Activated naive CD4-positive, alpha-beta T cell treated with anti-CD3 and anti-CD28 coated beads, Interleukin-2, amount 50 U/mL, for 72 hours (primary cell): ENCODE measurements around the gene MAFF. TPM values are rescaled to one million over a fixed set of nuclear protein-coding genes. Genes with fewer than 3 reads are reported as not detected.

Experiments
- ATAC-seq, 2 donors: fragments of 150-1000 bp; cut with Tn5 transposase; 2 replicates each; pipeline ENCODE4 v1.10.0; 2021; ENCODE audit warnings: mild to moderate bottlenecking in 2 of 2, moderate library complexity in 2 of 2
- DNase-seq, 2 donors: peaks; one replicate each; pipeline ENCODE4 v3.0.0; 2021 to 2022; ENCODE audit warnings: low spot score in 2 of 2
- H3K27ac Mint-ChIP-seq, 2 donors: one replicate each; pipeline ENCODE4 v1.8.0; 2022; ENCODE audit warnings: mild to moderate bottlenecking in 2 of 2, mixed read lengths in 2 of 2
- H3K36me3 Mint-ChIP-seq, 2 donors: one replicate each; pipeline ENCODE4 v1.8.0; 2022; ENCODE audit warnings: mixed read lengths in 2 of 2
- H3K9me3 Mint-ChIP-seq, 2 donors: one replicate each; pipeline ENCODE4 v1.8.0; 2022; ENCODE audit warnings: mixed read lengths in 2 of 2
- total RNA-seq, 2 donors: library from RNA; stranded (reverse); gene quantifications; one replicate each; pipeline ENCODE4 v1.2.3, GENCODE V29; 2022

Gene MAFF
- total RNA-seq, 2 donors from 2014 or later = 12.4 to 21.2 TPM

DNA sequence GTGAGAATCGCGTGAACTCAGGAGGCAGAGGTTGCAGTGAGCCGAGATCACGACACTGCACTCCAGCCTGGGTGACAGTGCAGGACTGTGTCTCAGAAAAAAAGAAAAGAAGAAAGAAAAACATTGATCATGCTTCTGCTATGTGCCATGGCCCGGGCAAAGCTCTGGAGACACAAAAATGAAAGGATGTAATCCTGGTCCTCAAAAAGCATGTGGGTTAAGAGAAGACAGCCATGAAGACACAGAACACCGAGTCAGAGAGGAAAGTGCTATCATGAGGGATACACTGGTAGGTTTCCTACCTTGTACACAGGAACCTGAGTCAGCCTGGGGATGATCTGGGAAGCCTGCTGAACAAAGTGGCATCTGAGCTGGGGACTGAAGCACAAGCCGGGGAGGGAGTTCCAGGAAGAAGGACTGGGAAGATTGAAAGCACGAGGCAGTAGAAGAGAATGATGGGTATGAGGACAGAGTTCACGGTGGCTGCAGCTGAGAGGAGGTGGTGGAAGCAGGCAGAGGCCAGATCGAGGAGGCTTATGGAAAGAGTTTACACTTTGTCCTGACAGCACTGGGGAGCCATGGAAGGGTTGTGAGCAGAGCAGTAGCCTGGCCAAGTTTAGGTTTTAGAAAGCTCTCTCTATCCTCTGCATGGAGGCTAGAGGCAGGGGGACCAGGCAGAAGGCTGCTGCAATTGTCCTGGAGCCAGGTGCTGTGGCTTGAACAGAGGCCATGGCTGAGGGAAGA is 9.9 kb upstream of the MAFF start:
- Mint-ChIP-seq H3K27ac (peak overlapping the region in 1 of 2 donors; percentile 14), H3K9me3 (no peaks in the 10 kb centered on the region), H3K36me3 (no peaks in the 10 kb centered on the region)
- no peak for DNase-seq
- no peak for ATAC-seq

DNA sequence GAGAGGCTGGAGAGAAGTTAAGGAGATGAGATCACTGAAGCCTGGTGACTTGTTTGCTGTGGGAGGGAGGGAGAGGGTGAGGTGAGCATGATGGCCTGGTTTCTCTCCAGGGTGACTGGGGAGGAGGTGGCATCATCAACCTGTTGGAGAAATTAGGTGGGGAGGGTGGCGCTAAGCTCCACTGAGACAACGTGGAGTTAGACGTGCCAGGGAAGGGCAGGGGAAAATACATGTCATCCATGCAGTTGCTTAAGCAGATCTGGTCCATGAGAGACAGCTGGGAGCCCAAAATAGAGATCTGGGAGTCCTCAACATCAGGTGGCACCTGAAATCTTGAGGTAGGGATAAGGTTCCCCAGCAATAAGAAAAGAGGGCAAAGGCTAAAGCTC is 9.3 kb upstream of the MAFF start:
- Mint-ChIP-seq H3K9me3 (no peaks in the 10 kb centered on the region), H3K27ac (peak overlapping the region in 1 of 2 donors; percentile 14), H3K36me3 (no peaks in the 10 kb centered on the region)
- ATAC-seq (no peak), DNase-seq (no peak)

DNA sequence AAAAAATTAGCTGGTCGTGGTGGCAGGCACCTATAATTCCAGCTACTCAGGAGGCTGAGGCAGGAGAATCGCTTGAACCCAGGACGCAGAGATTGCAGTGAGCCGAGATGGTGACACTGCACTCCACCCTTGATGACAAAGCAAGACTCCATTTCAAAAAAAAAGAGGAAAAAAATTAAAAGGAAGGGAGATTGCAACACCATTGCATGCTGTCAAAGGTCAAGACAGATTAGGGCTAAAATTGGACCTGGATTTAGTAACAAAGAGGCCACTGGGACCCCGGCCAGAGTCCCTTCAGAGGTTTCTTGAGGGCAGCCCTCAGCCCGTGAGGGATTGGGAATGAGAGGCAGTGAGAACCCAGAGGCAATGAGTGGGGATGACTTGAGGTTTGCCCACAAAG is 8.2 kb upstream of the MAFF start:
- no peak for ATAC-seq
- Mint-ChIP-seq H3K9me3 (no peaks in the 10 kb centered on the region), H3K36me3 (no peaks in the 10 kb centered on the region), H3K27ac (no peak overlapping the region)
- DNase-seq = no peak

DNA sequence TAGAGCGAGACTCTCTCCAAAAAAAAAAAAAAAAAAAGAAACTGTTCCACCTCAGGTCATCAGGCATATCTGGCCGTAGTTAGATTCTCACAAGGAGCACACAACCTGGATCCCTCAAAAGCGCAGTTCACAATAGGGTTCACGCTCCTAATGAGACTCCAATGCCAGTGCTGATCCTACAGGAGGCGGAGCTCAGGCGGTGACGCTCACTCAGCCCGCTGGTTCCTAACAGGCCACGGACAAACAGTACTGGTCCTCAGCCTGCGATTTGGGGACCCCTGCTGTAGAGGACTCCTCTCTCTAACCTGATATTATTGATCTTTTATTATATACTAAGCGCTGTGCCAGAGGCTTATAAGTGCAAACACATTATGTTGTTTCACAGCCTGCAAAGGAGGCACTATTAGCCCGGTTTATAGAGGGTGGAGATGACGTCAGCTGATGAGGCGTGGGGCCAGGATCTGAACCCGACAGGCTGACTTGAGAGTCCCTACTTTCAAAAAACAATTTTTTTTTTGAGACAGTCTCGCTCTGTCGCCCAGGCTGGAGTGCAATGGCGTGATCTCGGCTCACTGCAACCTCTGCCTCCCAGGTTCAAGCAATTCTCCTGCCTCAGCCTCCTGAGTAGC is 4.9 kb upstream of the MAFF start:
- Mint-ChIP-seq H3K27ac (no peak overlapping the region), H3K9me3 (no peaks in the 10 kb centered on the region), H3K36me3 (no peaks in the 10 kb centered on the region)
- ATAC-seq = no peak
- DNase-seq = no peak

DNA sequence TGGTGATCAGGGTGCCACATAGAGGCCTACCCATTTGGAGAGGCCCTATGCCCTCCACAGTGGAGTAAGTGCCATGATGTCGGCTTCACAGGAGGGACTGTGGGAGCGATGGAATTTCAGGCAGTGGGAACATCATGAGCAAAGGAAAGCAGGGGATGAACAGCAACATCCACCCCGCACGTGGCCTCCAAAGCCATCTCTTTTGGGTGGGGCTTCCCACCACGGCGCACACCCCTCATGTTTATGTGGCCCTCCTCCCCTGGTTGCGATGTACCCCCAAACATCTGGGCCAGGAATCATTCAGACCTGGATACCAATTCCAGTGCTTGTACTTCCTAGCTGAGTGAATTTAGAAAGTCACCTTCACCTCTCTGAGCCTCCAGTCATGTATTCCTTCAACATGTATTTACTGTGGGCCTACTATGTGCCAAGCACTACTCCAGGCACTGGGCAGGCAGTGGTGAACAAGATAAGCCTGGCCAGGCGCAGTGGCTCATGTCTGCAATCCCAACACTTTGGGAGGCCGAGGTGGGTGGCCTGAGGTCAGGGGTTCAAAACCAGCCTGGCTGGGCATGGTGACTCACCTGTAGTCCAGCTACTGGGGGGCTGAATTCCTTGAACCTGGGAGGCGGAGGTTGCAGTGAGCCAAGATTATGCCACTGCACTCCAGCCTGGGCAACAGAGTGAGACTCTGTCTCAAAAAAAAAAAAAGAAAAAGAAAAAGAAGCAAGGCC is 1.8 kb upstream of the MAFF start:
- Mint-ChIP-seq H3K9me3 (no peaks in the 10 kb centered on the region), H3K36me3 (no peaks in the 10 kb centered on the region), H3K27ac (no peak overlapping the region)
- ATAC-seq (no peak), DNase-seq (no peak)

DNA sequence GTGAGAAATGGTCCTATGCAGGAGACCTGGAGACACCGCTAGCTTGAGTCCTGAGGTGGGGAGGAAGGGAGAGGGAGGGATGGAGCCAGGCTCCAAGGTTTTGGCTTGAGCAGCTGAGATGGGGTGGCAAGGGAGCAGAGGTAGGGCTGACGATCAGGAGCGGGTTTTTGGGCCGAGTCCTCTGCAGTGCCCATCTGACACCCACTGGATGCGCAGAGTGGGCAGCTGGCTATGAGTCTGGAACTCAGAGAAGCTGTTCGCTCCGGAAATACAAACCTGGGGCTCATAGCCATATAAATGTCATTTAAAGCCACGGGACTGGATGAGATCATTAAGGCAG is 453 bp upstream of the MAFF start:
- Mint-ChIP-seq H3K9me3 (no peaks in the 10 kb centered on the region), H3K27ac (peak overlapping the region; percentile 80 to 84), H3K36me3 (no peaks in the 10 kb centered on the region)
- DNase-seq (no peak), ATAC-seq (no peak)

DNA sequence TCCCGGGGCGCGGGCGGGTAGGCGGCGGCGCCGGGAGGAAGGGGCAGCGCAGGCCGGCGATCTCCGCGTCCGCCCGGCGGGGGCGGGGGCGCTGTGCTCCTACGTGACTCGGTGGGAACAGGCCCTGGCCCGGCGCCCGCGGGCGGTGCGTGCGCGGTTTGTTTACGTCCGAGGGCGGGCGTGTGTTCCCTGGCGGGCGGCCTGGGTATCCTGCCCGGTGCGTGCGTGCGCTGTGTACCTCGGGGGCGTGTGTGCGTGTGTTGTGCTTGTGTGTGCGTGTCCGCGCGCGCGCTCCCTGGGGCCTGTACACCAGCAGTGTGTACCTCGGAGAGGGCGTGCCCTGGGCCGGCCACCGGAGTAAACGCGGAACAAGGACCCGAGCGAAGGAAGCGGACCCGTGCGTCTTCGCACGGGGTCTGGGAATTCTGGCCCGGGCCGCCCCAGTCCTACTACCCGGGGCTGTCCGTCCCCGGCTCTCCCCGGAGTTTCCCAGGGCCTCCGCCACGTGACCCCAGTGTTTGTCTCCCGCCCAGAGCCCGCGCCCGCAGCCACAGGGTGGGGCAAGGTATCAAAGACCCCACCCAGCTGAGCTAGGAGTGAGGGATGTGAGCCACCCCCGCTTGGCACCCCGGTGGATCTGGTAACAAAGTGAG is 769 bp downstream of the MAFF start:
- ATAC-seq = peak; percentile 42 to 51
- DNase-seq = peak; percentile 63 to 79
- Mint-ChIP-seq H3K9me3 (no peaks in the 10 kb centered on the region), H3K36me3 (no peaks in the 10 kb centered on the region), H3K27ac (peak overlapping the region; percentile 55 to 84)

DNA sequence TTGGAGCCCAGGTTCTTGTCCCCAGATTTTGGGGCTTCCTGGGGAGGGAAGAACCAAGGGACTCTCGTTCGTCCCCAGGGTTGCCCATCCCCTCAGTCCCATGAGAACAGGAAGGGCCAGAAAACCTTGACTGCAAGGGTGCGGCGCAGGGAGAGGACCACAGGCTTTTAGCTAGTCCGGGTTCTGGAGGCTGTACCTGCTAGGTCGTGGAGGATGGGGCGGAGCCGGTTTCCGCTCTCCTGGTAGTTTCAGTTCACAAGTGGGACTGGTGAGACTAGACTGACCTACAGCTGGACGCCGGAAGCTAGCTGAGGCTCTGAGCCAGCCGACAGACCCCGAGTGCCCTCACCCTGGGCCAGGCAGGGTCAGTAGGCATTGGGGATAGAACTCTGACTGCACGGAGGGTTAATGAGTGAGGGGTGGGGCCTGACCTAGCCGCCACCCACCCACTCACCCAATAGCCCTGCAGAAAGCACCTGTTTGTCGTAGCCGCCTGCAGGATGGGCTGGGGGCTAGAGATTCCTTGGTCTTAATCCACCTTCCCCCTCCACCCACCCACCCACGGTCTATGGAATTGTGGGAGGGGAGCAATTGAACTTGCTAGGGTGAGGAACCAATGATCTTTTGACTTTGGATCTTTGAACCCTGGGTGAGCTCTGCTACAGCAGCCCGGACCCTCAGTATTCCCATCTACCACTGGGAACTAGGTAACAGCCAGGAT is 1.5 kb downstream of the MAFF start:
- no peaks in the 10 kb centered on the region for H3K9me3 Mint-ChIP-seq
- no peaks in the 10 kb centered on the region for H3K36me3 Mint-ChIP-seq
- ATAC-seq = peak; percentile 21 to 27
- peak overlapping the region; percentile 55 to 84 for H3K27ac Mint-ChIP-seq
- peak; percentile 33 to 74 for DNase-seq

DNA sequence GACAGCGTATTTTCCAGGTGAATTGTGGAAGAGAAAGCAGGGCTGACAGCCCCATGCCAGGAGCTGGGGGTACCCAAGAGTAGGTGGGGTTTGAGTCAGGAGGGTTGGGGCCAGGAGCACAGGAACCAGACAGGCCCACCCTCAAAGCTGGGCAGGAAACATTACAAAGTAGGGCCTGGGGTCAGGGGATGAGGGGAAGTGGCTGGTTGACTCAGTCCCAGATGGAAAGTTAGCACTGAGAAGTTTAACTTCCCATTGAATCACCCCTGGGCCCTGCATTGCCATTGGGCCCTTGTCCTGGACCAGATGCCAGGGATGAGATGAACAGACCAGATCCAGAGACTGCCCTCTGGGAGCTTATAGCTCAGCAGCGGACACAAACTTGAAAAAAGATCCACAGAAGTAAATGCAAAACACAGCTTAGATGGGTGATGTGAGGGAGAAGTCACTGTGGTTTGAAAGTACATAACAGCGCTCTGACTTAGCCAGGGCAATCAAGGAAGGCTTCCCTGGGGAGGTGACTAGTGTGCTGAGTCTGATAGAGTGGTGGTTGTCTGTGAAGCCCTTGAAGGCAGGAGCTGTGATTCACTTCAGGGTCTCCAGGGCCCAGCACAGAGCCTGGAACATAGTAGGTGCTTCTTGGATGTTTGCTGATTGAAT is 2.2 kb downstream of the MAFF start:
- ATAC-seq = peak in 1 of 2 donors; percentile 36
- Mint-ChIP-seq H3K9me3 (no peaks in the 10 kb centered on the region), H3K36me3 (no peaks in the 10 kb centered on the region), H3K27ac (peak overlapping the region in 1 of 2 donors; percentile 84)
- DNase-seq = no peak

DNA sequence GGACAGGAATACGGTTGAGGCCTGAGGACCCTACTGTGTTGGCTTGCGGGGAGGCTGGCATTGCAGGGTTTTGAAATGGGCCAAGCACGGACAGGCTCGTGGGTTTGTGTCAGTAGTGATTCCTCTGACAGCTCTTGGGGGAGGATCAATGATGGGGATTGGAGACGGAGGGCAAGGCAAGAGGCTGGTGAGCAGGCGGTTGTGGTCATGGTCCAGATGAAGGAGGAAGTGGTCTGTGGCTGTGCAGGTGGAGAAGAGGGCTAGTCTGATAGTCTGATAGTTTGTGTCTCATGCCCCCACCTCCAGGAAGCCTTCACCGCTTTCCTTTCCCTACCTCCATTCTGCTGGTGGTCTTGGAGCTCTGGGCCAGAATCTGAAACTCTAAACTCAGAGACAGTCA is 3.0 kb downstream of the MAFF start:
- no peaks in the 10 kb centered on the region for H3K36me3 Mint-ChIP-seq
- DNase-seq (no peak), ATAC-seq (no peak)
- peak overlapping the region; percentile 23 to 84 for H3K27ac Mint-ChIP-seq
- H3K9me3 Mint-ChIP-seq = no peaks in the 10 kb centered on the region

DNA sequence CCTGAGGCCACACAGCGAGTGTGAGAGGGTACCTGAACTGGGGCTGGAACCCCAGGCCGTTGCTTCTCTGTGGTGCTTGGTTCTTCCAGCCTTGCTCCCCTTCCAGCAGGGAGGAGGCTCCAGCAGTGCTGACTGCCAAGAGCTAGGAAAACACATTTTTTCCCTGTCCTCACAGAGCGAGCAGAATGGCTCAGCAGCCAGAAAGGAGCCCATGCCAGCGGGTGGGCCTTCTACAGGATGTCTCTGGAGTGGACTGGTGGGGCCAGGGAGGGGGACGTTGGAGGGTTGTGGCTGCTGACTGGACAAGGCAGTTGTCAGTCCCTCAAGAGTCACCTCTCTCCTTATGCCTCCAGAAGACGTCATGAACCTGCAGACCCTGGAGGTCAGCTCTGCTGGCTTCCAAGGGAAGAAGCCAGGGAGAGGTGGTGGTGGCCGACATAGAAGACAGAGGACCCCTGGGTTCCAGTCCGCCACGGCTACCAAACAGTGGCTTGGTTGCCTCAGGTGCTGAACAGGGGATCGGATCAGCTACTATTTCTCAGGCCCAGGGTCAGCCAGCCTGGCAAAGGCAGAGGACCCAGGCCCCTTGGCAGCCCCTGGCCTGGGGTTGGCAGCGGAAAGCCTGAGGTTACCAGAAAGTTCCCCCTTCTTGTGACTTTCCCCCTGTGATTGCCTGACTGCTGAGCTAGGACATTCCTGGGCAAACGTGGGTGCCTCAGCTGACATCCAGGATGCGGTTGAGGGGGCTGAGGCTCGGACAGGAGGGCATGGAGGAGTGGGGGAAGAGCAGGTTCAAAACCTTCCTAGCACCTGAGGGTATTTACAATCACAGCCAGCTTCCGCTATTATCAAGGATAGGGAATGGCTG is 3.7 kb downstream of the MAFF start:
- H3K27ac Mint-ChIP-seq = peak overlapping the region in 1 of 2 donors; percentile 84
- no peaks in the 10 kb centered on the region for H3K9me3 Mint-ChIP-seq
- ATAC-seq (no peak), DNase-seq (no peak)
- no peaks in the 10 kb centered on the region for H3K36me3 Mint-ChIP-seq

DNA sequence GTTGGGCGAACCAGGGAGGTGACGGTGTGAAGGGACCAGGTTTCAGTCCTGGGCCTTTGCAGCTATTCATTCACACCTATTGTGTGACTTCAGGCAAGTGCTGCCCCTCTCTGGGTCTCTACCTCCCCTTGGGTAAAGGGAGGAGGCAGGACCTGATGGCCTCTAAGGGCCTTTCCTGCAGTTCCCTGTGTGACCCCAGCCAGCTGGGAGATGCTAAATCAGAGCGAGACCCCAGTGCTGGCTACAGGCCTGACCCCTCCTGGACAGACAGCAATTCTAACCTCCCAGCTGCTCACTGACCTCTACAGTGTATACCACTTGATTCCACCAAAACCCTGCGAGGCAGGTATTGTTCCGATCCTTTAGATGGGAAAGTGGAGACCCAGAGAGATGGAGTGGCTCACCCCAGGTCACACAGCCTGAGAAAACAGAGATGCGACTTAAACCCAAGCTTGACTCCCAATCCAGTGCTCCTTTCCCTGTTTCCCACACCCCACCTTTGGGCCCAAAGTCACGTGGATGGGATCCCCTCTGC is 6.2 kb downstream of the MAFF start:
- DNase-seq (no peak), ATAC-seq (no peak)
- Mint-ChIP-seq H3K36me3 (no peaks in the 10 kb centered on the region), H3K9me3 (no peaks in the 10 kb centered on the region), H3K27ac (peak overlapping the region in 1 of 2 donors; percentile 55)

DNA sequence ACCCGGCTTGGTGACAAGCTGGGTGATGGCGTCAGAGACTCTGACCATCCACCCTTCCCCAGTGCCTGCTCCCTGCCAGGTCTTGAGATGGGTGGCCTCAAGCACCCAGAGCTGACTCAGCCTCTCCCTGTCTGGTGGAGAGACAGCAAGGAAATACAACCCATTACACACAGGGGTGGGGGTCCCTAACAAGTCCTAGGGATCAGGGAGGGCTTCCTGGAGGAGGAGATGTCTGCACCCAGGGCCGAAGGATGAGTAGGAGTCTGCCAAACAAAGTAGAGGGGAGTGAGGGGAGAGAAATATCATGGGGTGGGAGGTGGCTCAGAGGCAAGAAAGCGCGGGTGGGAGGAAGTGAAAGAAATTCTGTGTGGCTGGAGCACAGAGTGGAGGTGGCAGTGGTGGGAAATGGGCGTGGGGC is 6.8 kb downstream of the MAFF start:
- Mint-ChIP-seq H3K27ac (peak overlapping the region; percentile 55 to 59), H3K36me3 (no peaks in the 10 kb centered on the region), H3K9me3 (no peaks in the 10 kb centered on the region)
- ATAC-seq (no peak), DNase-seq (no peak)

DNA sequence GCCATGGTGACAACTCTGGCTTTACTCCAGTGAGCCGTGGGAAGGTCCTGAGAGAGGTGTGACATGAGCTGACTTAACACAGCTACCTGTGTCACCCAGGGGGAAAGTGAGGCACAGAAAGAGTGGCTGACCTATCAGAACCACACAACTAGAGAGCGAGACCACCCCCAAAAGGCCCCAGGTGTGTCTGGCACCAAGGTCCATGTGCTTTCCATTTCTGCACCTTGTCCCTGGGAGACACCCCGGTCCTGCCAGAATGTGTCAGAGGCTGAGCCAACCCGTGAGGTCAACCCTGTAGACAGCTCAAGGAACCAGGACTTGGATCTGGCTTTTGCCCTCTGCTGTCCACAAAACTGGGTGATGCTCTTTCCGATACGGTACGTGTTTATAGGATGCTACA is 9.8 kb downstream of the MAFF start:
- DNase-seq (no peak), ATAC-seq (no peak)
- no peak overlapping the region for H3K27ac Mint-ChIP-seq
- H3K36me3 Mint-ChIP-seq = peaks cover 5 to 6% of the 10 kb centered on the region in 2 donors
- no peaks in the 10 kb centered on the region for H3K9me3 Mint-ChIP-seq

DNA sequence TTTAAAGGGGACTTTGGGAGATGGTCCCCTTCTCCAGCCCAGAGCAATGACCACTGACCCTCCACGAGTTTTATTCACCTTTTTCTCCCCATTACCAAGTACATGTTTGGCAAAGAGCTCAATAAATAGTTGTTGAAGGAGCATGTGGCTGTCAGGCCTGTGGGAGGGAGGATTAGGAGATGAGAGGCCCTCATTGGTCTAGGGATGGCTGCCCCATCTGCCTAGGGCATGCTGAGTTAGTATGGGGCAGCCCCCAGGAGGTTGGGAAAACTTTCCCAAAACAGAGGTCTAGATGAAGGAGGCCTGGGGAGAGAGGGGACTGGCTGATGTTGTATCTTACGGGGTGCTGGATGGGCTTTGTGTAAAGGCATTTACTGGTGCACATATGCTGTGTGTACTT is 10.6 kb downstream of the MAFF start:
- no peak for ATAC-seq
- Mint-ChIP-seq H3K9me3 (no peaks in the 10 kb centered on the region), H3K27ac (peak overlapping the region in 1 of 2 donors; percentile 70), H3K36me3 (peaks cover 5 to 6% of the 10 kb centered on the region in 2 donors)
- no peak for DNase-seq
